T-helper 1 cell treated with Interleukin-12 subunit alpha and Interleukin-12 subunit beta and Interleukin-4 antibody, amounts not matched to agents 30 μg/mL and 1 μg/mL, for 36 hours (primary cell): ENCODE data around the gene MXRA7.

ENCODE experiments used
- H3K27ac Mint-ChIP-seq: one replicate; pipeline ENCODE4 v1.8.0; 2021; ENCODE audit warnings: mild to moderate bottlenecking, mixed read lengths
- H3K27me3 Mint-ChIP-seq: one replicate; pipeline ENCODE4 v1.8.0; 2021; ENCODE audit warnings: low read depth, mixed read lengths
- H3K36me3 Mint-ChIP-seq: one replicate; pipeline ENCODE4 v1.8.0; 2021; ENCODE audit warnings: low read depth, mixed read lengths
- H3K4me1 Mint-ChIP-seq: one replicate; pipeline ENCODE4 v1.8.0; 2021; ENCODE audit warnings: low read depth, mixed read lengths
- H3K4me3 Mint-ChIP-seq: one replicate; pipeline ENCODE4 v1.8.0; 2021; ENCODE audit warnings: mild to moderate bottlenecking, moderate library complexity, mixed read lengths
- H3K9me3 Mint-ChIP-seq: one replicate; pipeline ENCODE4 v1.8.0; 2021; ENCODE audit warnings: mixed read lengths

Gene MXRA7

DNA sequence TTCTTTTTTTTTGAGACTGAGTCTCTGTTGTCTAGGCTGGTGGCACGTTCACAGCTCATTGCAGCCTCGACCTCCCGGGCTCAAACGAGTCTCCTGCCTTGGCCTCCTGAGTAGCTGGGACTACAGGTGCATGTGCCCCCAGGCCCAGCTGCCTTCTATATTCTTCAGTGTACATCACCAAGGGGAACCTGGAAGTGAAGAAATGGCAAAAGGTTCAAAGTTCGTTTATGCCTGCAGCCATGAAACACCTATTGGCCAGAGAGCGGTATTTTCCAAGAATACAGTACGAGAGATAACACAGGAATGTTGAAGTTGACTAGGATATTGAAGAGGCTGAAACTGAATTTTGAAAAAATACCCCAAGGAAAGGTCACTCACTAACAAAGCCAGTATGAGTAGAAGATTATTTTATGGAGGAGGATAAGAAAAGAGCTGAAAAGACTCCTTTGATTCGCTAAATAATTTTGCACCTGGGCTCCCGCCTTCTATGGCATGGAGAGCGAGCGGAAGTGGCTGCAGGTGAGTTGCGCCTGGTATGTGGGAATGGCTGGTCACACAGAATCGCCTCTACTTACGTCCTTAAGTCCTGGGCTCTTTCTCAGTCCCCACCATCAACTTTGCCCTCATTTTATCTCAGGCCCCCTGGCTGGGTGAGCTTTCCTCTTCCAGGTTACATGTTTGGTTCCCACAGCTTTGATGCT lies 77.0 kb downstream of the MXRA7 start:
- Mint-ChIP-seq H3K4me1 (no peaks in the 10 kb centered on the region), H3K27me3 (peaks cover 3% of the 10 kb centered on the region), H3K27ac (no peak overlapping the region), H3K9me3 (no peaks in the 10 kb centered on the region), H3K4me3 (no peak overlapping the region), H3K36me3 (no peaks in the 10 kb centered on the region)

DNA sequence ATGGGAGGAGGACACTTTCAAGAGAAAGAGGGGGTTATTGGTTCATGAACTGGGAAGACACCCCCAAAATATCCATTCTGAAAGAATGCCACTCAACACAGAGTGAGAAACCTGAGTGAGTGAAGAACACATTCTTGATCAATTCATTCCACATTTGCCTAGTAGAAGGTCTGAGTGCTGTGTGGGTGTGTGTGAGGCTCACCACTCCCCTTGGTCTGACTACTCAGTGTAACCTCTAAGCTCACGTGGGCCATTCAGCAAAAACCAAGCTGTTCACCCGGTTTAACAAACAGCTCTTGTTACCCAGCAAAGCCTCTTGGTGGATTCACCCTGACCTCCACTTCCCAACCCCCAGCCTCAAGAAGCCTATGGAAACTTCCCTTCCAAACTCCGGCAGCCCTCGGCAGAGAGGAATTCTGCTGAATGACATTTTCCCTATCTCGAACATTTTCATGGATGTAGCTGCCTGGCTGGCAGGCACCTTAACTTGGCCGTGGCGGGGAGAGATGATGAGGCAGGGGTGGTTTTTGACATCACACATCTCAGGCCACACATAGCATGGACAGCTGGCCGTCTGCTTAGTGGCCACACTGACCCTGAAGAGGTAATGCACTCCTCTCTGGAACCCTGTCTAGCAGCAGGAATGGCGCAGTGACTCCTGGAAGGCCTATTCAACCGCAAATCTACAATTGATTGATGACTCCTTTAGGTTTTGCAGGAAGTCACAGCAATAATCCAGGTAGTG lies 78.8 kb downstream of the MXRA7 start:
- H3K36me3 Mint-ChIP-seq, result no peaks in the 10 kb centered on the region

GRCh38 chr17:76630151-76630550 lies 80.6 kb downstream of the MXRA7 start:
- Mint-ChIP-seq H3K27me3 (no peaks in the 10 kb centered on the region), H3K4me3 (no peak overlapping the region), H3K9me3 (no peaks in the 10 kb centered on the region), H3K4me1 (no peaks in the 10 kb centered on the region), H3K36me3 (no peaks in the 10 kb centered on the region), H3K27ac (no peak overlapping the region)

More for the DNA sequence above, 78.8 kb downstream of the MXRA7 start:
- Mint-ChIP-seq H3K27ac (no peak overlapping the region), H3K9me3 (no peaks in the 10 kb centered on the region), H3K4me1 (no peaks in the 10 kb centered on the region), H3K27me3 (peaks cover 3% of the 10 kb centered on the region), H3K4me3 (no peak overlapping the region)
